Gastrocnemius medialis (tissue), 4 donors: Measurements from ENCODE around the gene CTBP2.

Experiments
- POLR2A ChIP-seq, 2 donors: fragments of 450-650 bp; IDR thresholded peaks; one replicate each; pipeline ENCODE4 v1.6.1; 2017; ENCODE audit warnings: antibody characterized with exemption in 2 of 2, mild to moderate bottlenecking in 2 of 2, moderate library complexity in 2 of 2
- TF ChIP-seq, protein P1 (sequence below), 5 experiments: fragments of 450-650 bp in 3 of 5; fragments of 200-600 bp in 2 of 5; sonication (generic) in 2 of 5; IDR thresholded peaks in 4 of 5; conservative IDR thresholded peaks in 1 of 5; 1 replicate in 4 of 5; 2 replicates in 1 of 5; pipeline ENCODE4 v1.5.1; 2016 to 2019; ENCODE audit warnings: antibody characterized with exemption in 5 of 5, mild to moderate bottlenecking in 3 of 5, moderate library complexity in 3 of 5

DNA sequence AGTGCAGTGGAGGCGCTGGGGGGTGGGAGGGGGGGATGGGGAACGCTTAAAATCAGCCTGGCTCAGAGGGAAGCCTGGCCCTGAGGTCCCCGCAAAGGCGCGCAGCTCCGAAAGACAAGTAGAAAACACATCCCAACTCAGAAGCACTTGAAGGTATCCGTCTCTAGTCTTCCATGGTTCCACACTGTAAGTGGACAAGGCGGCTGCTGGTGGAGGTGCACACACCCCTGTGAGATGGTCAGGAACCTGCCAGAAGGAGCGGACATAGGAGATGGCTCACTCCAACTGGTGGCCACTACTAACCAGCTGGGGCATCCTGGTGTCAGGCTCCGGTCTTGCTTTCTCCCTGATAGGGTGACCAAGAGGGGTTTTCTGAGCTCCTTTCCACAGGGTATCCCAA, 41.7 kb downstream of the CTBP2 start:
- TF ChIP-seq, protein P1, sequence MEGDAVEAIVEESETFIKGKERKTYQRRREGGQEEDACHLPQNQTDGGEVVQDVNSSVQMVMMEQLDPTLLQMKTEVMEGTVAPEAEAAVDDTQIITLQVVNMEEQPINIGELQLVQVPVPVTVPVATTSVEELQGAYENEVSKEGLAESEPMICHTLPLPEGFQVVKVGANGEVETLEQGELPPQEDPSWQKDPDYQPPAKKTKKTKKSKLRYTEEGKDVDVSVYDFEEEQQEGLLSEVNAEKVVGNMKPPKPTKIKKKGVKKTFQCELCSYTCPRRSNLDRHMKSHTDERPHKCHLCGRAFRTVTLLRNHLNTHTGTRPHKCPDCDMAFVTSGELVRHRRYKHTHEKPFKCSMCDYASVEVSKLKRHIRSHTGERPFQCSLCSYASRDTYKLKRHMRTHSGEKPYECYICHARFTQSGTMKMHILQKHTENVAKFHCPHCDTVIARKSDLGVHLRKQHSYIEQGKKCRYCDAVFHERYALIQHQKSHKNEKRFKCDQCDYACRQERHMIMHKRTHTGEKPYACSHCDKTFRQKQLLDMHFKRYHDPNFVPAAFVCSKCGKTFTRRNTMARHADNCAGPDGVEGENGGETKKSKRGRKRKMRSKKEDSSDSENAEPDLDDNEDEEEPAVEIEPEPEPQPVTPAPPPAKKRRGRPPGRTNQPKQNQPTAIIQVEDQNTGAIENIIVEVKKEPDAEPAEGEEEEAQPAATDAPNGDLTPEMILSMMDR (IDR thresholded peaks at IDR 0.05 in 4 of 5, conservative IDR thresholded peaks at IDR 0.05 in 1 of 5), result no peak
- TF ChIP-seq POLR2A (IDR thresholded peaks at IDR 0.05), result no peak
